GM13976 (cell line): Measurements from ENCODE around the gene MACO1.
"Not testable (repeated sequence)": the region's sequence is repeated elsewhere in the genome, so short reads cannot be mapped to it uniquely, and the experiment has no call there.

Experiments
- DNase-seq: peaks from one replicate; pipeline ENCODE4 v3.0.0; 2012; ENCODE audit warnings: low spot score
- in situ Hi-C: fragments of 300-500 bp; cut with MboI; formaldehyde crosslinking; loops from one replicate; pipeline ENCODE4 v1.12.0; 2022; ENCODE audit warnings: low sequenced_read_pairs, mixed read lengths, inconsistent platforms; ENCODE audit not compliant: unreplicated experiment
- TF ChIP-seq, protein P1 (sequence below): IDR thresholded peaks from 2 replicates; pipeline ENCODE4 v1.5.1; 2012; ENCODE audit warnings: borderline replicate concordance, mild to moderate bottlenecking; ENCODE audit not compliant: insufficient read depth; ENCODE audit errors: extremely low read depth, missing control alignments, control extremely low read depth

MACO1 gene

DNA sequence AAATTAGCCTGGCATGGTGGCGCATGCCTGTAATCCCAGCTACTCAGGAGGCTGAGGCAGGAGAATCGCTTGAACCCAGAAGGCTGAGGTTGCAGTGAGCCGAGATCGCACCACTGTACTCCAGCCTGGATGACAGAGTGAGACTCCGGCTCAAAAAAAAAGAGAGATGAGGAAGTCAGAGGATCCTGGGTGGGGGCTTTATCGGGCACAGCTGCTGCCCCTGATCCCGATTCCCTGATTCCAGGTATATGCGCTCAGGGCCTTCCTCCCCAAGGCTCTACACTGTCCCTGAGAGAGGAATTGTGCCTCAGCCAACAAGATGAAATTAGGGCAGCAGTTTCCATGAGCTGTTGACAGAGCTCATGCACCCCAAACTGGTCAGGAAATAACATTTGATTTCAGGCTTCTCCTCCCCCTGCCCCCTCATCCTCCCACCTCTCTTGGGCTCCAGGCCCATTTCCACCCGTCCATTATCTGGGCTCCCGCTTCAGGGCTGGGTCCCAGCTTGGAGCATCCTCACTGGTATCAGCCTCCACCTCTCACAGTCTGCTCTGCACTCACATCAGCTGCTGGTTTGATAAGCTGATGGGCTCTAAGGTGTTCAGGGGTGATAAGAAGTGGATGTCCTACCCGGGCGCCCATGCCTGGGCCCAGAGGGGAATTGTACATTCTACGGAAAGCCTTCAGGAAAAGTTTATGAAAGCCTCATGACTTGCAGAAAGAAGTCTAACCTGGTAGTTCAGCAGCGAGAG lies 17.6 kb upstream of the MACO1 start:
- in situ Hi-C loops = loop anchor here (25.0 kb wide), 1 partner anchor 399 kb away; the partner anchor contains the start of genes MTFR1L and SELENON
- not testable (repeated sequence) for DNase-seq

DNA sequence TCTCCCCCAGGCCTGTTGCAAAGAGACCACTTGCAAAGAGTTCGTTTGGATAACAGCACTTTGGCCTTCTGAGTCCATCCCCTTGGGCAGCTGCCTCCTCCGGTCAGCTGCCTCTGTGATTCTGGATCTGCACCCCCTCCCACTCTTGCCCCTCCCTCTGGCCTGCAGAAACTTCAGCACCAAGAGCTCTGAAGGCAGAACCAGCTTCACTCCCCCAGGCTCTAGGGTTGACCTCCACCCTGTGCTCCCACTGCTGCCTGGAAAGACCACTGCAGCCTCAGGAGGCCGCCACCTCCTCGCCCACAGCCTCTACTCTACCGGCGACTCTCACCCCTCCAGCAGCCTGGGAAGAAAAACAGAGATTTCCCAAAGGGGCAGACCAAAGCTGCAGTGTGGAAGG lies 16.5 kb upstream of the MACO1 start:
- in situ Hi-C loops = loop anchor here (25.0 kb wide), 1 partner anchor 398 kb away; the partner anchor contains the start of genes MTFR1L and SELENON

DNA sequence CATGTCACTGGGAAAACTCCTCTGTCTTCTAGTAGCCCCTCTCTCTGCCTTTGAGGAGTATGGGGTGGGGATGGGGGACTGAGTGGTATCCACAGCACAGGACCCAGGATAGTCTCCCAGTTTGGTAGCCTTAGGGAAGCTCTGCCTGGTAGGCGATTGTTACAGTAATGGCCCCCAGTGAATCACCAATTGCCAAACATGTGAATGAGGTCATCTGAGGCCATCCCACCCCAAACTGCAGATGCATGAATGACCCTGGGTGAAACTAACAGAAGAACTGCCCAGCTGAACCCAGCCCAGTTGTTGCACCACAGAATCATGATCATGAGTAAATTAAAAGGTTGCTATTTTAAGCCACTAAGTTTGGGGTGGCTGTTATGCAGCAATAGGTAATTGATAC lies 16.1 kb upstream of the MACO1 start:
- DNase-seq = not testable (repeated sequence)
- in situ Hi-C loops = loop anchor here (25.0 kb wide), 1 partner anchor 398 kb away; the partner anchor contains the start of genes MTFR1L and SELENON

More for the DNA sequence above, 16.5 kb upstream of the MACO1 start:
- not testable (repeated sequence) for DNase-seq

DNA sequence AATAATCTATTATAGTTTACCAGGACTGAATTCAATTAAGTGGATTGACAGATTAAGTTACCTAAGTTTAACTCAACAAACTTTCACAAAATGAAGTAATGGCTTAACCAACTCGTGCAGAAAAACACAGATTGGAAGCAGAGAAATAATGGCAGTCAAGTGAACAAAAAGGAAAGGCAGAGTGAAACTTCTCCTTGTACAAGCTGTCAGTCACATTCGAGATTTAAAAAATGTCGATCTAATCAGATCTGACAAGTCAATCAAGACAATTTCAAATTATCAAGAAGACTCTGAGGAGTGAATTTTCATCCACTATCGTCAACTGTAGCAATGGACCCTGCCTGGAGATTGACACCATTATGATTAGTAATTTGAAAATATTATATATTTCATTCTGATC lies 13.4 kb upstream of the MACO1 start:
- in situ Hi-C loops = loop anchor here (25.0 kb wide), 1 partner anchor 395 kb away; the partner anchor contains the start of genes MTFR1L and SELENON

DNA sequence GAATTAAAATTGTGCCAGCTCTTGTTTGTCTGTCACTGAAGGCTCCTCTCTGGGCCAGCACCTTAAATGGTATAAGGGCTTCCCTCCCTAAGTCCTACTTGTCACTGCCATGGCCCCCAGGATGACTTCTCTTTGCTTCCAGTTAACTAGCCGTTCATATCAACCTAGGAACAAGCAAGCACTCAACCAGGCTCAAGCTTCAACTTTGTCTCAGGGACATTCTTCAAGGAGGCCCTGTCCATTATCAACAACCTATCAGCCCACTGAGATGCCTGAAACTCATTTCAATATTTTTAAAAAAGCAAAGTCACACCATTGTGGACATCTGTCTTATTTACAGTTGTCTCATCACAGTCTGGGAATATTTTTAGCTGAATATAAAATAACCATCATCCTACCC lies 11.4 kb upstream of the MACO1 start:
- DNase-seq = not testable (repeated sequence)
- in situ Hi-C loops = loop anchor here (25.0 kb wide), 1 partner anchor 393 kb away; the partner anchor contains the start of genes MTFR1L and SELENON

More for the DNA sequence above, 13.4 kb upstream of the MACO1 start:
- DNase-seq = not testable (repeated sequence)

DNA sequence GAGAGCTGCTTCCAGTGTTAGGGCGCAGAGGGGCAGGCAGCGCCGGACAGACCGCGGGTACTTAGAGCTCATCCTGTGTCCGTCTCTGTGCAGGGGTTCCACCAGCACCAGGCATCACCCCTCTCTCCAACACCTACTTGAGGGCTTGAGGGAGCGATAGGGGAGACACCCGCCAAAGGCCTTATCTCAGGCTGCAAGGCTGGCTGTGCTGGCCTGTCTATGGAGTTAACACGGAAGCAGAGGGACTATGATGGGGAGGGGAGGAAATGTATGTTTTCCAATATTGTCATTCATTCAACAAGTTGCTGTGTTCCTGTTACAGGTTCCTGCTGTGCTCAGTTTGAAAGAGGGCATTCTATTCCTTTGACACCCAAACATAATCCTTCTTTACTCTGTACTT lies 10.0 kb upstream of the MACO1 start, which contains the start of gene RHCE:
Gene RHCE (minus strand): TSS at position 111 of the 400 bp plus-strand sequence. CDS start 39 bp downstream, at position 72.
- in situ Hi-C loops = loop anchor here (25.0 kb wide), 1 partner anchor 392 kb away; the partner anchor contains the start of genes MTFR1L and SELENON
- DNase-seq = not testable (repeated sequence)

DNA sequence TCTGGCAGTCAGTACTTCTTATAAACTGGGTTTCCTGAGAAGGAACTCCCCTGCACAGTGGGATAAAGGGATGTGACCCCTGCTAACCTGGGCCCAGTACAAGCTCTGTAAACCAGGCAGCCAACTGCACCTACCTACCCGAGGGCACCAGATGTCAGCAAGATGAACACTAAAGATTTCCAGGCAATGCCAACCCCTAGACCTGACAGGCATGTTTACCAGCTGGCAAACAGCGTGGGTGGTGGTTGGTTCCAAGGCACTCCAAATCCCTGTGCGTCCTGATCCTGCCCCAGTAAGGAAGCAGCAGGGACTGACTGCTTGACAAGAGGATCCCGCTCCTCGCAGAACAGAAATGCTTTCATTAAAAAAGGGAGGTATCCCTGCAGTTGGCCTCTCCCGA lies 7.5 kb upstream of the MACO1 start:
- DNase-seq = not testable (repeated sequence)
- in situ Hi-C loops = loop anchor here (25.0 kb wide), 1 partner anchor 389 kb away; the partner anchor contains the start of genes MTFR1L and SELENON

DNA sequence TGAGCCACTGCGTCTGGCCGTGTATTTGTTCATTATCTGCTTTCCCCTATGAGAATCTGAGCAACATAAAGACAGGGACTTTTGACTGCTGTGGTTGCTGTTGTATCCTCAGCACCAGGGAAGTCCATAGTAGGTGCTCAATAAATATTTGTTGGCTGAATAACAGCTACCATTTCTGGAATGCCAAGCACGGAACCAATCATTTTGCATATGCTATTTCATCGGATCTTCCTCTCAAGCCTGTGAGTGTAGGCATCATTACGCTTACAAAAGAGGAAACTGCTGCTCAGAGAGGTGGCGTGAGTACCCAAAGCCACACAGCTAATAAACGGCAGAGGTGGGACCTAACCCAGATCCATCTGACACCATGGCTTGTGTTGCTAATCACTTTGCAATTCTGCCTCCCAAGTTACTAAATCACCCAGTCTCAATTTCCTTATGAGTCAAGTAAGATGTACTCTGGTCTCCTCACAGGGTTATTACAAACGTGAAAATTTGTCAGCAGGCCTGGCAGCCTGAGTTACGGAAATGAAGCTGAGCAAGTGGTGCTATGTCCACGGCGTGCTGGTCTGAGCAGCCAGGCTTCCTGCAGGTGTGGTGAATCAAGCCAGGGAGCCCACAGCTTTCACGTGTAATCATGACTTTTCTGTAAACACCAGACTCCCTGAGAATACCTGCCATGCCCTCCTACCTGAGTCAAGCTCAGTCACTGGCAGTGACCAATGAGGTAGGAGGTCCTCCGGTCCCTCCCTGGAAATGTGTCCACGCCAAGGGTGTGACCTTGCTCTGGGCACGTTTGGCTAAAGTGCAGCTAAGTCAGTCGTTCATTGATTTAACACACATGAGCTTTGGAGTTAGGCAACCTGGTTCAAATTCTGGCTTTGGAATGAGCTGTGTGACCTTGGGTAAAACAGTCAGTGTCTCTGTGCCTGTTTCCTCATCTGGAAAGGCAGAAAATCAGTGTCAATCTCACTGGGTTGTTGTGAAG lies 5.3 kb upstream of the MACO1 start:
- TF ChIP-seq, protein P1, sequence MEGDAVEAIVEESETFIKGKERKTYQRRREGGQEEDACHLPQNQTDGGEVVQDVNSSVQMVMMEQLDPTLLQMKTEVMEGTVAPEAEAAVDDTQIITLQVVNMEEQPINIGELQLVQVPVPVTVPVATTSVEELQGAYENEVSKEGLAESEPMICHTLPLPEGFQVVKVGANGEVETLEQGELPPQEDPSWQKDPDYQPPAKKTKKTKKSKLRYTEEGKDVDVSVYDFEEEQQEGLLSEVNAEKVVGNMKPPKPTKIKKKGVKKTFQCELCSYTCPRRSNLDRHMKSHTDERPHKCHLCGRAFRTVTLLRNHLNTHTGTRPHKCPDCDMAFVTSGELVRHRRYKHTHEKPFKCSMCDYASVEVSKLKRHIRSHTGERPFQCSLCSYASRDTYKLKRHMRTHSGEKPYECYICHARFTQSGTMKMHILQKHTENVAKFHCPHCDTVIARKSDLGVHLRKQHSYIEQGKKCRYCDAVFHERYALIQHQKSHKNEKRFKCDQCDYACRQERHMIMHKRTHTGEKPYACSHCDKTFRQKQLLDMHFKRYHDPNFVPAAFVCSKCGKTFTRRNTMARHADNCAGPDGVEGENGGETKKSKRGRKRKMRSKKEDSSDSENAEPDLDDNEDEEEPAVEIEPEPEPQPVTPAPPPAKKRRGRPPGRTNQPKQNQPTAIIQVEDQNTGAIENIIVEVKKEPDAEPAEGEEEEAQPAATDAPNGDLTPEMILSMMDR = no peak
- in situ Hi-C loops = no loop called here
- no peak for DNase-seq

DNA sequence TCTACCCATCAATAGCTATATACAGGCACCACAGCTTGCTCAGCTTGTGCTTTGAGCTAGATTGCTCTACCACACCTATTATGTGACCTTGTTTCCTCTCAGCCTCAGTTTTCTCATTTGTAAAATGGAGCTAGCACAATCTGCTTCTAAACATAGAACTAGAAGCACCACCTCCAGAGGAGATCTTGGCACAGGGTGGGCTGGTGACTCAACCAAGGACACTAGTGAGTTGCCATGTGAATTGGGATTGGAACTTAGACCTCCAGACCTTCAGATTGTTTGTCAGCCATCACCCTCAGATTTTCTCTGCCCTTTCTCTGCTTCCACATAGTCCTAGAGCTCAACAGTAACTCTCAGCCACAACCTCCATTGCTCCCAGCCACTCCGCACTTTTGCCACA lies 3.0 kb upstream of the MACO1 start:
- in situ Hi-C loops = no loop called here
- DNase-seq = no peak
- TF ChIP-seq, protein P1 = no peak

DNA sequence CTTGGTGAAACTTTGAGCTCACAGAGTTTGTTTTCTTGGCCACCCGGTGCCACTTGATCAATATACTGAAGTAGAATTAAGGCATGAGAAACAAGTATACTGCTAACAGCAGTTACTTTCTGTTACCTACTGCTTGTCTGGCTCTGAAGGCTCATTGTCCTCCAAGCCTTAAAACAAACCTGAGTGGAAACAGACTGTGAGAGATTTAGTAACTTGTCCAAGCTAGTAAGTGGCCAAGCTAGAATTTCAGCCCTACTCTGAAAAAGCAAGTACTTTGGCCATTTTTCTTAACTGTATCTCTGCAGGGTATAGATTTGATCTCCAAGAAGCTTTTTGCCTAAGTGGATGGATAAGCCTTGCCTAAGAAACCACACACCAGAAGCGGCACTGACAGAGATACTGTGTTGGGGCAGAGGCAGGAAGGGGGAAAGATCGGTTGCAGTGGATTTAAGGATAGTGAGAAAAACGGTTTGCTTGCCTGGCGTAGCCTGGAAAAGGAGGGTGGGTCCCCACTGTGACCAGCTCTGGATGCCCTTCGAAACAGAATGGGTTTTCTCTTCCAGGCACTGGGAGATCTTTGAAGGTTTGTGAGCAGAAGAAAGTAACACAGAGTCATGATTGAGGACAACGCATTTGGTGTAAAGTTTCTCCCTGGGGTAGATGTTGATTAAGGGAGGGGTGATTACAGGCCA lies 2.1 kb upstream of the MACO1 start:
- in situ Hi-C loops = no loop called here
- TF ChIP-seq, protein P1 = no peak
- DNase-seq = no peak
